Endothelial cell (in vitro differentiated cells): ENCODE data around the gene SYAP1. TPM values are rescaled to one million over a fixed set of nuclear protein-coding genes. Genes with fewer than 3 reads are reported as not detected.

Source experiments
- DNase-seq: peaks from one replicate; pipeline ENCODE4 v3.0.0; 2021; ENCODE audit warnings: low spot score
- H3K27ac Mint-ChIP-seq: one replicate; pipeline ENCODE4 v1.8.0; 2021; ENCODE audit warnings: mixed read lengths, inconsistent platforms; ENCODE audit not compliant: unreplicated experiment
- H3K27me3 Mint-ChIP-seq: one replicate; pipeline ENCODE4 v1.8.0; 2021; ENCODE audit warnings: mild to moderate bottlenecking, moderate library complexity, mixed read lengths, inconsistent platforms; ENCODE audit not compliant: unreplicated experiment
- H3K36me3 Mint-ChIP-seq: one replicate; pipeline ENCODE4 v1.8.0; 2021; ENCODE audit warnings: mild to moderate bottlenecking, low read depth, mixed read lengths, inconsistent platforms; ENCODE audit not compliant: unreplicated experiment
- H3K4me1 Mint-ChIP-seq: one replicate; pipeline ENCODE4 v1.8.0; 2021; ENCODE audit warnings: mild to moderate bottlenecking, mixed read lengths, inconsistent platforms; ENCODE audit not compliant: unreplicated experiment
- H3K4me3 Mint-ChIP-seq: one replicate; pipeline ENCODE4 v1.8.0; 2021; ENCODE audit warnings: mild to moderate bottlenecking, mixed read lengths, inconsistent platforms; ENCODE audit not compliant: unreplicated experiment
- H3K9me3 Mint-ChIP-seq: one replicate; pipeline ENCODE4 v1.8.0; 2021; ENCODE audit warnings: mixed read lengths, inconsistent platforms; ENCODE audit not compliant: unreplicated experiment
- total RNA-seq: library from RNA; stranded (reverse); fragmentation: NEBNext Ultra II Directional; extraction: Animal tissue kit (Norgen Biotek cat#: 25700); gene quantifications from one replicate; pipeline ENCODE4 v1.2.1, GENCODE V29; 2021; ENCODE audit not compliant: unreplicated experiment
- TF ChIP-seq, protein P1 (sequence below): fragments of 200-600 bp; sonication (generic); IDR thresholded peaks from one replicate; pipeline ENCODE4 v1.5.0; 2021; ENCODE audit warnings: antibody characterized with exemption; ENCODE audit not compliant: unreplicated experiment

Gene SYAP1
- total RNA-seq, 1 donor from 2014 or later, result 18.8 TPM

- no peaks in the 10 kb centered on the region for H3K9me3 Mint-ChIP-seq
- TF ChIP-seq, protein P1, sequence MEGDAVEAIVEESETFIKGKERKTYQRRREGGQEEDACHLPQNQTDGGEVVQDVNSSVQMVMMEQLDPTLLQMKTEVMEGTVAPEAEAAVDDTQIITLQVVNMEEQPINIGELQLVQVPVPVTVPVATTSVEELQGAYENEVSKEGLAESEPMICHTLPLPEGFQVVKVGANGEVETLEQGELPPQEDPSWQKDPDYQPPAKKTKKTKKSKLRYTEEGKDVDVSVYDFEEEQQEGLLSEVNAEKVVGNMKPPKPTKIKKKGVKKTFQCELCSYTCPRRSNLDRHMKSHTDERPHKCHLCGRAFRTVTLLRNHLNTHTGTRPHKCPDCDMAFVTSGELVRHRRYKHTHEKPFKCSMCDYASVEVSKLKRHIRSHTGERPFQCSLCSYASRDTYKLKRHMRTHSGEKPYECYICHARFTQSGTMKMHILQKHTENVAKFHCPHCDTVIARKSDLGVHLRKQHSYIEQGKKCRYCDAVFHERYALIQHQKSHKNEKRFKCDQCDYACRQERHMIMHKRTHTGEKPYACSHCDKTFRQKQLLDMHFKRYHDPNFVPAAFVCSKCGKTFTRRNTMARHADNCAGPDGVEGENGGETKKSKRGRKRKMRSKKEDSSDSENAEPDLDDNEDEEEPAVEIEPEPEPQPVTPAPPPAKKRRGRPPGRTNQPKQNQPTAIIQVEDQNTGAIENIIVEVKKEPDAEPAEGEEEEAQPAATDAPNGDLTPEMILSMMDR, result no peak
- no peak overlapping the region for H3K4me3 Mint-ChIP-seq
- no peak for DNase-seq
- no peaks in the 10 kb centered on the region for H3K27me3 Mint-ChIP-seq
- no peak overlapping the region for H3K27ac Mint-ChIP-seq
- H3K36me3 Mint-ChIP-seq, result no peaks in the 10 kb centered on the region
- no peaks in the 10 kb centered on the region for H3K4me1 Mint-ChIP-seq
Measured at GRCh38 chrX:16687514-16687913, 31.9 kb upstream of the SYAP1 start.

DNA sequence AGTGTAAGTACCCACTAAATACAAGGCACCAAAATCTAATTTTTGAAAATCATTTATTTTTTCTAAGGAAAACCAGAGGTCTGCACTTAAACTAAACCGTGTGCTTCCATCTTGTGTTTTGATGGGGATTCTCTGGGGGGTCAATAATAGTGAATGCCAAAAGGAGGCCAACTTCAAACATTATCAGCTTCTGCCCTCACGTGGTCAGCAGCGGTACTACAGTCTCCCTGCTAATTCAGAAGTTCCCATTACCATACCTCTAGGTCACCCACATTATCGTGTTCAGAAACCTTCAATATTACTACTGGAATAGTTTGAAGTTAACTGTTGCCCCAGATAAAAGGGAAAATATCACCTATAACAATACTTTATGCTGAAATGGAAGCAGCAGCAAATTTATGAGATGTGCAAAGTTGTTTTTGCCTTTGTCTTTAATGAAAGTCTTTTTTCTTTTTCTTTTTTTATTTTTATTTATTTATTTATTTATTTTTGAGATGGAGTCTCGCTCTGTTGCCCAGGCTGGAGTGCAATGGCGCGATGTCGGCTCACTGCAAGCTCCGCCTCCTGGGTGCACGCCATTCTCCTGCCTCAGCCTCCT, 24.2 kb upstream of the SYAP1 start:
- Mint-ChIP-seq H3K27ac (no peak overlapping the region), H3K9me3 (no peaks in the 10 kb centered on the region), H3K27me3 (no peaks in the 10 kb centered on the region), H3K4me3 (no peak overlapping the region), H3K36me3 (peaks cover 4% of the 10 kb centered on the region), H3K4me1 (no peaks in the 10 kb centered on the region)
- TF ChIP-seq, protein P1, result peak; percentile 80
- peak; percentile 55 for DNase-seq

DNA sequence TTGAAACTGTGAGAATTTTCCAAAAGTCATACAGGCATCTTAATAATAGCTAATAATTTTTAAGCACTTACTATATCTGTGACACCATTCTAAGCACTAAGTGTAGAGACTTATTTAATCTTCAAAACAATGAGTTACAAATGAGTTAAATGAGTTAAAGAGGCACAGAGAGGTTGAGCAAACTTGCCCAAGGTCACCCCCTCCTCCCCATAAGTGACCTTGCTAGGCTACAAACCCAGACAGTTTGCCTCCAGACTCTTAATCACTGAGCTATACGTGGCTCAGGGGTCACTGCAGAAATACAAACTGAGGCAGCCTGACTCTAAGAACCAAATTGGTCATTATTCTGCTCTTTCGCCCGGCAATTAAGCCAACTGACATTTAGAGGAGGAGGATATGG, 22.5 kb upstream of the SYAP1 start:
- no peaks in the 10 kb centered on the region for H3K4me1 Mint-ChIP-seq
- no peak overlapping the region for H3K27ac Mint-ChIP-seq
- H3K9me3 Mint-ChIP-seq, result no peaks in the 10 kb centered on the region
- peaks cover 4% of the 10 kb centered on the region for H3K36me3 Mint-ChIP-seq
- H3K4me3 Mint-ChIP-seq, result no peak overlapping the region
- H3K27me3 Mint-ChIP-seq, result no peaks in the 10 kb centered on the region
- TF ChIP-seq, protein P1, result no peak
- DNase-seq, result no peak

DNA sequence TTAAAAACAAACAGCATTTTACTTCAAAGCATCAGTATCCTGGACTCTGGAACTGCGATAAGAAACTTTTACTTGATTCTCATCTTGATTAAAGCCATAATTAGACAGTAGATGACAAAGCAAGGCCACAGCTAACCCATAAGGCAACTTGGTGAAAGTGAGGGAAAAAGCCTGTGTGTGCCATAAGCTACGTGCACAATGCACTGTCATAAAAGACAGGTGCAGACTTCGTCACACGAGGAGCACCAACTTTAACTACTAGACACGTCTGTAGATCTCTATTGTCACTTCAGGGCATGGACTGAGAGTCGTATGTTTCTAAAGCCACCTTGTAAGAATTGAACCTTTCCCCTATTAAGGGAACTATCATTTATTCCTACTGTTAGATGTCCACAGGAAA, 20.0 kb upstream of the SYAP1 start:
- H3K9me3 Mint-ChIP-seq, result no peaks in the 10 kb centered on the region
- peaks cover 12% of the 10 kb centered on the region for H3K36me3 Mint-ChIP-seq
- no peak overlapping the region for H3K4me3 Mint-ChIP-seq
- H3K27ac Mint-ChIP-seq, result no peak overlapping the region
- no peaks in the 10 kb centered on the region for H3K27me3 Mint-ChIP-seq
- DNase-seq, result no peak
- H3K4me1 Mint-ChIP-seq, result no peaks in the 10 kb centered on the region
- TF ChIP-seq, protein P1, result no peak

DNA sequence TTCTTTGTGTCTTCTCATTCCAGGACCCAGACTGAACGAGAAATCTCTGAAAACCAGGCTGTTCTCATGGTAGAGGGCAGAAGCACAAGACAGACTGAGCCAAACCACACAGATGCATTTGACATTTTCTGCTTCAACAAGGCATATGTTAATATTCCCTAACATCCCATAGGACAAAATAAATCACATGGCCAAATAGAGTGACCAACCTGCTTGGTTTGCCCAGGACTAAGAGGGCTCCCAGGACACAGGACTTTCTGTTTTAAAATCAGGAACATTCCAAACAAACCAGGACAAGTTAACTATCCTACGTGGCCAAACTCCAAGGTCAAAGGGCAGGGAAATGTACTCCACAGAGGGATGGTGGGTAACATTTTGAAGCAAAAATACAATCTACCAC, 18.7 kb upstream of the SYAP1 start:
- DNase-seq, result no peak
- Mint-ChIP-seq H3K4me3 (no peak overlapping the region), H3K4me1 (no peaks in the 10 kb centered on the region), H3K36me3 (peaks cover 13% of the 10 kb centered on the region), H3K27me3 (no peaks in the 10 kb centered on the region), H3K27ac (no peak overlapping the region), H3K9me3 (no peaks in the 10 kb centered on the region)
- TF ChIP-seq, protein P1, result no peak
